ENCODE measurements around the gene TP53BP2.

- TF ChIP-seq, protein P1, sequence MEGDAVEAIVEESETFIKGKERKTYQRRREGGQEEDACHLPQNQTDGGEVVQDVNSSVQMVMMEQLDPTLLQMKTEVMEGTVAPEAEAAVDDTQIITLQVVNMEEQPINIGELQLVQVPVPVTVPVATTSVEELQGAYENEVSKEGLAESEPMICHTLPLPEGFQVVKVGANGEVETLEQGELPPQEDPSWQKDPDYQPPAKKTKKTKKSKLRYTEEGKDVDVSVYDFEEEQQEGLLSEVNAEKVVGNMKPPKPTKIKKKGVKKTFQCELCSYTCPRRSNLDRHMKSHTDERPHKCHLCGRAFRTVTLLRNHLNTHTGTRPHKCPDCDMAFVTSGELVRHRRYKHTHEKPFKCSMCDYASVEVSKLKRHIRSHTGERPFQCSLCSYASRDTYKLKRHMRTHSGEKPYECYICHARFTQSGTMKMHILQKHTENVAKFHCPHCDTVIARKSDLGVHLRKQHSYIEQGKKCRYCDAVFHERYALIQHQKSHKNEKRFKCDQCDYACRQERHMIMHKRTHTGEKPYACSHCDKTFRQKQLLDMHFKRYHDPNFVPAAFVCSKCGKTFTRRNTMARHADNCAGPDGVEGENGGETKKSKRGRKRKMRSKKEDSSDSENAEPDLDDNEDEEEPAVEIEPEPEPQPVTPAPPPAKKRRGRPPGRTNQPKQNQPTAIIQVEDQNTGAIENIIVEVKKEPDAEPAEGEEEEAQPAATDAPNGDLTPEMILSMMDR (IDR thresholded peaks at IDR 0.05; ENCODE audit: insufficient read depth, low read depth, low read length) = no peak
- TF ChIP-seq EZH2 (IDR thresholded peaks at IDR 0.05; ENCODE audit: insufficient read depth, low read length) = no peak
Measured at GRCh38 chr1:223760833-223761232, 84.9 kb downstream of the TP53BP2 start.

Data from astrocyte (in vitro differentiated cells and primary cell).